ENCODE data around the gene MROH8.
A peak's percentile ranks its signal among the peaks of the same experiment; 100 is the strongest.

The MROH8 gene

GRCh38 chr20:37178839-37179682 is at the start of gene MROH8, which contains the start of gene RPN2:
Gene MROH8 (minus strand): TSS chr20:37179548.
Gene RPN2 (plus strand): TSS chr20:37179330. CDS start chr20:37179357, 27 bp downstream.
- no peaks in the 10 kb centered on the region for H3K27me3 ChIP-seq (ENCODE audit: control insufficient read depth in 1 of 2, insufficient read depth in 2 of 2, low read length in 2 of 2)
- peak within 1 kb of the TSS; percentile 94 to 96 for H3K9ac ChIP-seq (ENCODE audit: low read length in 2 of 2)
- H3K36me3 ChIP-seq (ENCODE audit: control insufficient read depth in 2 of 2, insufficient read depth in 2 of 2, low read length in 2 of 2) = no peaks in the 10 kb centered on the region
- peak within 1 kb of the TSS; percentile 91 to 93 for H3K4me3 ChIP-seq (ENCODE audit: low read length in 2 of 2)
- H3K4me1 ChIP-seq (ENCODE audit: control insufficient read depth, insufficient read depth, low read length) = peaks cover 13% of the 10 kb centered on the region
- H3K27ac ChIP-seq (ENCODE audit: low read length) = peak within 1 kb of the TSS; percentile 95
- H3K9me3 ChIP-seq (ENCODE audit: control insufficient read depth in 2 of 2, low read length in 2 of 2) = no peaks in the 10 kb centered on the region

- no peak overlapping the region for H3K27ac ChIP-seq (ENCODE audit: low read length)
- no peaks in the 10 kb centered on the region for H3K27me3 ChIP-seq (ENCODE audit: control insufficient read depth in 1 of 2, insufficient read depth in 2 of 2, low read length in 2 of 2)
- H3K36me3 ChIP-seq (ENCODE audit: control insufficient read depth in 2 of 2, insufficient read depth in 2 of 2, low read length in 2 of 2) = peaks cover 76 to 83% of the 10 kb centered on the region in 2 donors
- H3K9me3 ChIP-seq (ENCODE audit: control insufficient read depth in 2 of 2, low read length in 2 of 2) = no peaks in the 10 kb centered on the region
- no peak overlapping the region for H3K4me3 ChIP-seq (ENCODE audit: low read length in 2 of 2)
- H3K9ac ChIP-seq (ENCODE audit: low read length in 2 of 2) = no peak overlapping the region
- H3K4me1 ChIP-seq (ENCODE audit: control insufficient read depth, insufficient read depth, low read length) = peaks cover 10% of the 10 kb centered on the region
These were observed 49.3 kb upstream of the MROH8 start for GRCh38 chr20:37228656-37229055.

GRCh38 chr20:37228082-37228481 is 48.7 kb upstream of the MROH8 start:
- no peak overlapping the region for H3K4me3 ChIP-seq (ENCODE audit: low read length in 2 of 2)
- no peak overlapping the region for H3K27ac ChIP-seq (ENCODE audit: low read length)
- H3K4me1 ChIP-seq (ENCODE audit: control insufficient read depth, insufficient read depth, low read length) = peaks cover 10% of the 10 kb centered on the region
- no peaks in the 10 kb centered on the region for H3K9me3 ChIP-seq (ENCODE audit: control insufficient read depth in 2 of 2, low read length in 2 of 2)
- no peak overlapping the region for H3K9ac ChIP-seq (ENCODE audit: low read length in 2 of 2)
- H3K36me3 ChIP-seq (ENCODE audit: control insufficient read depth in 2 of 2, insufficient read depth in 2 of 2, low read length in 2 of 2) = peaks cover 78 to 81% of the 10 kb centered on the region in 2 donors
- H3K27me3 ChIP-seq (ENCODE audit: control insufficient read depth in 1 of 2, insufficient read depth in 2 of 2, low read length in 2 of 2) = no peaks in the 10 kb centered on the region

GRCh38 chr20:37226889-37227288 is 47.5 kb upstream of the MROH8 start:
- H3K4me3 ChIP-seq (ENCODE audit: low read length in 2 of 2) = peak overlapping the region in 1 of 2 donors; percentile 29
- peaks cover 10% of the 10 kb centered on the region for H3K4me1 ChIP-seq (ENCODE audit: control insufficient read depth, insufficient read depth, low read length)
- H3K27me3 ChIP-seq (ENCODE audit: control insufficient read depth in 1 of 2, insufficient read depth in 2 of 2, low read length in 2 of 2) = no peaks in the 10 kb centered on the region
- H3K9me3 ChIP-seq (ENCODE audit: control insufficient read depth in 2 of 2, low read length in 2 of 2) = no peaks in the 10 kb centered on the region
- H3K36me3 ChIP-seq (ENCODE audit: control insufficient read depth in 2 of 2, insufficient read depth in 2 of 2, low read length in 2 of 2) = peaks cover 72 to 73% of the 10 kb centered on the region in 2 donors
- H3K27ac ChIP-seq (ENCODE audit: low read length) = no peak overlapping the region
- no peak overlapping the region for H3K9ac ChIP-seq (ENCODE audit: low read length in 2 of 2)

- H3K4me1 ChIP-seq (ENCODE audit: control insufficient read depth, insufficient read depth, low read length) = peaks cover 17% of the 10 kb centered on the region
- H3K36me3 ChIP-seq (ENCODE audit: control insufficient read depth in 2 of 2, insufficient read depth in 2 of 2, low read length in 2 of 2) = peaks cover 57 to 60% of the 10 kb centered on the region in 2 donors
- H3K4me3 ChIP-seq (ENCODE audit: low read length in 2 of 2) = no peak overlapping the region
- H3K9me3 ChIP-seq (ENCODE audit: control insufficient read depth in 2 of 2, low read length in 2 of 2) = no peaks in the 10 kb centered on the region
- H3K27ac ChIP-seq (ENCODE audit: low read length) = no peak overlapping the region
- H3K27me3 ChIP-seq (ENCODE audit: control insufficient read depth in 1 of 2, insufficient read depth in 2 of 2, low read length in 2 of 2) = no peaks in the 10 kb centered on the region
- H3K9ac ChIP-seq (ENCODE audit: low read length in 2 of 2) = no peak overlapping the region
These were observed 45.8 kb upstream of the MROH8 start for GRCh38 chr20:37225146-37225545.

- Histone ChIP-seq H3K36me3 (ENCODE audit: control insufficient read depth in 2 of 2, insufficient read depth in 2 of 2, low read length in 2 of 2) (peaks cover 39 to 41% of the 10 kb centered on the region in 2 donors), H3K27me3 (ENCODE audit: control insufficient read depth in 1 of 2, insufficient read depth in 2 of 2, low read length in 2 of 2) (no peaks in the 10 kb centered on the region), H3K4me3 (ENCODE audit: low read length in 2 of 2) (no peak overlapping the region), H3K4me1 (ENCODE audit: control insufficient read depth, insufficient read depth, low read length) (peaks cover 14% of the 10 kb centered on the region), H3K9ac (ENCODE audit: low read length in 2 of 2) (no peak overlapping the region), H3K27ac (ENCODE audit: low read length) (no peak overlapping the region), H3K9me3 (ENCODE audit: control insufficient read depth in 2 of 2, low read length in 2 of 2) (no peaks in the 10 kb centered on the region)
These were observed 43.7 kb upstream of the MROH8 start for GRCh38 chr20:37223053-37223452.

- no peaks in the 10 kb centered on the region for H3K9me3 ChIP-seq (ENCODE audit: control insufficient read depth in 2 of 2, low read length in 2 of 2)
- H3K27me3 ChIP-seq (ENCODE audit: control insufficient read depth in 1 of 2, insufficient read depth in 2 of 2, low read length in 2 of 2) = no peaks in the 10 kb centered on the region
- no peak overlapping the region for H3K27ac ChIP-seq (ENCODE audit: low read length)
- no peak overlapping the region for H3K4me3 ChIP-seq (ENCODE audit: low read length in 2 of 2)
- peaks cover 12% of the 10 kb centered on the region for H3K4me1 ChIP-seq (ENCODE audit: control insufficient read depth, insufficient read depth, low read length)
- H3K9ac ChIP-seq (ENCODE audit: low read length in 2 of 2) = no peak overlapping the region
- H3K36me3 ChIP-seq (ENCODE audit: control insufficient read depth in 2 of 2, insufficient read depth in 2 of 2, low read length in 2 of 2) = peaks cover 32 to 33% of the 10 kb centered on the region in 2 donors
These were observed 42.7 kb upstream of the MROH8 start for GRCh38 chr20:37222086-37222485.

- peaks cover 7% of the 10 kb centered on the region for H3K4me1 ChIP-seq (ENCODE audit: control insufficient read depth, insufficient read depth, low read length)
These were observed 41.4 kb upstream of the MROH8 start for GRCh38 chr20:37220731-37221130.

GRCh38 chr20:37219751-37220668 is 40.7 kb upstream of the MROH8 start:
- Histone ChIP-seq H3K4me1 (ENCODE audit: control insufficient read depth, insufficient read depth, low read length) (peaks cover 7% of the 10 kb centered on the region), H3K9ac (ENCODE audit: low read length in 2 of 2) (peak overlapping the region in 1 of 2 donors; percentile 36), H3K9me3 (ENCODE audit: control insufficient read depth in 2 of 2, low read length in 2 of 2) (no peaks in the 10 kb centered on the region), H3K27ac (ENCODE audit: low read length) (peak overlapping the region; percentile 32), H3K27me3 (ENCODE audit: control insufficient read depth in 1 of 2, insufficient read depth in 2 of 2, low read length in 2 of 2) (no peaks in the 10 kb centered on the region), H3K4me3 (ENCODE audit: low read length in 2 of 2) (no peak overlapping the region), H3K36me3 (ENCODE audit: control insufficient read depth in 2 of 2, insufficient read depth in 2 of 2, low read length in 2 of 2) (peaks cover 14 to 19% of the 10 kb centered on the region in 2 donors)

More at GRCh38 chr20:37220731-37221130, 41.4 kb upstream of the MROH8 start:
- H3K9ac ChIP-seq (ENCODE audit: low read length in 2 of 2) = peak overlapping the region in 1 of 2 donors; percentile 36
- no peaks in the 10 kb centered on the region for H3K27me3 ChIP-seq (ENCODE audit: control insufficient read depth in 1 of 2, insufficient read depth in 2 of 2, low read length in 2 of 2)
- peak overlapping the region; percentile 32 for H3K27ac ChIP-seq (ENCODE audit: low read length)
- peaks cover 21 to 26% of the 10 kb centered on the region in 2 donors for H3K36me3 ChIP-seq (ENCODE audit: control insufficient read depth in 2 of 2, insufficient read depth in 2 of 2, low read length in 2 of 2)
- no peak overlapping the region for H3K4me3 ChIP-seq (ENCODE audit: low read length in 2 of 2)
- H3K9me3 ChIP-seq (ENCODE audit: control insufficient read depth in 2 of 2, low read length in 2 of 2) = no peaks in the 10 kb centered on the region

GRCh38 chr20:37218976-37219375 is 39.6 kb upstream of the MROH8 start:
- H3K4me1 ChIP-seq (ENCODE audit: control insufficient read depth, insufficient read depth, low read length) = peaks cover 7% of the 10 kb centered on the region
- H3K27ac ChIP-seq (ENCODE audit: low read length) = no peak overlapping the region
- no peak overlapping the region for H3K4me3 ChIP-seq (ENCODE audit: low read length in 2 of 2)
- no peaks in the 10 kb centered on the region for H3K27me3 ChIP-seq (ENCODE audit: control insufficient read depth in 1 of 2, insufficient read depth in 2 of 2, low read length in 2 of 2)
- H3K36me3 ChIP-seq (ENCODE audit: control insufficient read depth in 2 of 2, insufficient read depth in 2 of 2, low read length in 2 of 2) = peaks cover 10 to 12% of the 10 kb centered on the region in 2 donors
- H3K9ac ChIP-seq (ENCODE audit: low read length in 2 of 2) = no peak overlapping the region
- no peaks in the 10 kb centered on the region for H3K9me3 ChIP-seq (ENCODE audit: control insufficient read depth in 2 of 2, low read length in 2 of 2)

Measured in stomach smooth muscle (tissue), 2 donors.